GM12873 (cell line): ENCODE data around the gene NPSR1.

Experiments
- CTCF ChIP-seq: IDR thresholded peaks from 2 replicates; pipeline ENCODE4 v1.5.1; 2012; ENCODE audit warnings: low read depth, mild to moderate bottlenecking, moderate library complexity, low read length, control low read depth; ENCODE audit not compliant: insufficient read depth; ENCODE audit errors: missing control alignments

NPSR1 gene

GRCh38 chr7:34839645-34840044 is 181.6 kb downstream of the NPSR1 start:
- no peak for TF ChIP-seq CTCF

- no peak for TF ChIP-seq CTCF
Observed at GRCh38 chr7:34840176-34840785, 182.3 kb downstream of the NPSR1 start.

- TF ChIP-seq CTCF = no peak
Observed at GRCh38 chr7:34841326-34841725, 183.3 kb downstream of the NPSR1 start.

GRCh38 chr7:34842782-34843181 is 184.8 kb downstream of the NPSR1 start:
- no peak for TF ChIP-seq CTCF

GRCh38 chr7:34844406-34844805 is 186.4 kb downstream of the NPSR1 start:
- no peak for TF ChIP-seq CTCF

GRCh38 chr7:34844936-34845665 is 187.1 kb downstream of the NPSR1 start:
- TF ChIP-seq CTCF = no peak

- no peak for TF ChIP-seq CTCF
Observed at GRCh38 chr7:34845666-34846361, 187.8 kb downstream of the NPSR1 start.
